GM21447 (cell line): ENCODE results near the gene PPARA.

Source experiments
- ATAC-seq: cut with Tn5 transposase; IDR thresholded peaks from one replicate; pipeline ENCODE4 v1.9.1; 2021; ENCODE audit not compliant: unreplicated experiment

Gene PPARA

GRCh38 chr22:46113910-46114517 is 36.3 kb upstream of the PPARA start:
- ATAC-seq, result no peak

GRCh38 chr22:46114518-46115387 is 35.6 kb upstream of the PPARA start:
- ATAC-seq, result no peak

GRCh38 chr22:46115388-46115678 is 35.0 kb upstream of the PPARA start:
- ATAC-seq, result no peak

- no peak for ATAC-seq
Observed at GRCh38 chr22:46115755-46116490, 34.4 kb upstream of the PPARA start.

- no peak for ATAC-seq
Observed at GRCh38 chr22:46116491-46116958, 33.8 kb upstream of the PPARA start.

- ATAC-seq, result no peak
Observed at GRCh38 chr22:46117206-46118199, 32.8 kb upstream of the PPARA start.

GRCh38 chr22:46119093-46119728 is 31.1 kb upstream of the PPARA start:
- no peak for ATAC-seq

GRCh38 chr22:46119729-46120419 is 30.5 kb upstream of the PPARA start:
- ATAC-seq, result no peak

- no peak for ATAC-seq
Observed at GRCh38 chr22:46120420-46120737, 29.9 kb upstream of the PPARA start.

- ATAC-seq, result no peak
Observed at GRCh38 chr22:46121079-46121478, 29.2 kb upstream of the PPARA start.

- no peak for ATAC-seq
Observed at GRCh38 chr22:46121523-46122287, 28.6 kb upstream of the PPARA start.

- ATAC-seq, result no peak
Observed at GRCh38 chr22:46122511-46122971, 27.8 kb upstream of the PPARA start.

- no peak for ATAC-seq
Observed at GRCh38 chr22:46122980-46123693, 27.2 kb upstream of the PPARA start.

GRCh38 chr22:46123694-46124382 is 26.5 kb upstream of the PPARA start:
- no peak for ATAC-seq

- no peak for ATAC-seq
Observed at GRCh38 chr22:46124383-46125144, 25.8 kb upstream of the PPARA start.

- no peak for ATAC-seq
Observed at GRCh38 chr22:46125311-46125710, 25.0 kb upstream of the PPARA start.
